A549 (cell line): ENCODE measurements around the gene OR52B2.

Source experiments
- ELK1 ChIP-seq: fragments of 150-350 bp; IDR thresholded peaks from 2 replicates; pipeline ENCODE4 v1.6.1; 2014; ENCODE audit warnings: low read depth, mild to moderate bottlenecking, low read length
- EP300 ChIP-seq, 2 experiments: fragments of >200 bp; sonication (Bioruptor Twin); formaldehyde crosslinking; IDR thresholded peaks; 2 replicates in 1 of 2; 3 replicates in 1 of 2; pipeline ENCODE4 v1.6.1; 2016 to 2017
- FOXS1 ChIP-seq: fragments of 250-450 bp; sonication (Bioruptor Pico); IDR thresholded peaks from 2 replicates; pipeline ENCODE4 v1.5.0; 2020; ENCODE audit warnings: mild to moderate bottlenecking, moderate library complexity
- HDAC2 ChIP-seq: fragments of 200-600 bp; sonication (generic); IDR thresholded peaks from 2 replicates; pipeline ENCODE4 v1.6.1; 2016
- HEYL ChIP-seq: fragments of 250-450 bp; sonication (Bioruptor Pico); IDR thresholded peaks from 2 replicates; pipeline ENCODE4 v1.8.0; 2021; ENCODE audit warnings: mild to moderate bottlenecking, moderate library complexity
- HMGXB4 ChIP-seq: fragments of 250-450 bp; sonication (Bioruptor Pico); IDR thresholded peaks from 2 replicates; pipeline ENCODE4 v1.5.0; 2021; ENCODE audit warnings: mild to moderate bottlenecking, moderate library complexity, borderline replicate concordance
- MAX ChIP-seq: IDR thresholded peaks from 2 replicates; pipeline ENCODE4 v1.6.1; 2012
- MYC ChIP-seq: IDR thresholded peaks from 2 replicates; pipeline ENCODE4 v1.6.1; 2012; ENCODE audit warnings: mild to moderate bottlenecking, inconsistent platforms, low read length, improper control_type of control experiment, borderline replicate concordance
- PBX3 ChIP-seq: IDR thresholded peaks from 2 replicates; pipeline ENCODE4 v1.6.1; 2012
- POLR2A ChIP-seq: IDR thresholded peaks from 2 replicates; pipeline ENCODE4 v1.6.1; 2012; ENCODE audit warnings: mild to moderate bottlenecking, low read length
- REST ChIP-seq: fragments of 200-600 bp; sonication (generic); IDR thresholded peaks from 2 replicates; pipeline ENCODE4 v1.6.1; 2016; ENCODE audit warnings: antibody characterized with exemption, mild to moderate bottlenecking, moderate library complexity
- RFX5 ChIP-seq: fragments of 450-650 bp; IDR thresholded peaks from 2 replicates; pipeline ENCODE4 v1.7.1; 2014; ENCODE audit warnings: antibody characterized with exemption, mild to moderate bottlenecking, moderate library complexity
- USF2 ChIP-seq: fragments of 450-650 bp; IDR thresholded peaks from 2 replicates; pipeline ENCODE4 v1.6.1; 2014; ENCODE audit warnings: antibody characterized with exemption
- TF ChIP-seq, protein P1 (sequence below): fragments of >200 bp; sonication (Bioruptor Twin); formaldehyde crosslinking; IDR thresholded peaks from 3 replicates; pipeline ENCODE4 v1.5.1; 2016

DNA sequence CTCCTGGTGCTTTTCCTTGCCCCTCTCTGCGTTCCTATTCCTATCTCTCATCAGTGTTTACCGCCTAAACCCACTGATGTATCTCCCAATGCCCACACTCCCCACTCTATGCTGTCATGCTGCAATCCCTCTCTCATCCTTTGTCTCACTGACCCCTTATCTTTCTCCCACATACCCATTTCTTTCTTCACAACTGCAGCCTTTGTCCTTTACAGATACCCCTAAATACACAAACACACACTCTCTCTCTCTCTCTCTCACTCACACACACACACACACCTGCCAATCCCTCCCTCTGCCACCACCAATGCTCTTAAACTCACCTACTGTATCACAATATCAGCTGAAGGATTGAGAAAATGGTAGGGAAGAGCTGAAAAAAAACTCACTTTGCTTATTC, 5.3 kb upstream of the OR52B2 start:
- TF ChIP-seq REST (no peak), POLR2A (no peak), USF2 (no peak), EP300 (IDR thresholded peaks at IDR 0.05) (no peak), HMGXB4 (CRISPR knock-in tag) (no peak), HEYL (no peak), PBX3 (no peak), HDAC2 (no peak), FOXS1 (CRISPR knock-in tag) (no peak), ELK1 (no peak), MAX (no peak), MYC (no peak), RFX5 (no peak)
- TF ChIP-seq, protein P1, sequence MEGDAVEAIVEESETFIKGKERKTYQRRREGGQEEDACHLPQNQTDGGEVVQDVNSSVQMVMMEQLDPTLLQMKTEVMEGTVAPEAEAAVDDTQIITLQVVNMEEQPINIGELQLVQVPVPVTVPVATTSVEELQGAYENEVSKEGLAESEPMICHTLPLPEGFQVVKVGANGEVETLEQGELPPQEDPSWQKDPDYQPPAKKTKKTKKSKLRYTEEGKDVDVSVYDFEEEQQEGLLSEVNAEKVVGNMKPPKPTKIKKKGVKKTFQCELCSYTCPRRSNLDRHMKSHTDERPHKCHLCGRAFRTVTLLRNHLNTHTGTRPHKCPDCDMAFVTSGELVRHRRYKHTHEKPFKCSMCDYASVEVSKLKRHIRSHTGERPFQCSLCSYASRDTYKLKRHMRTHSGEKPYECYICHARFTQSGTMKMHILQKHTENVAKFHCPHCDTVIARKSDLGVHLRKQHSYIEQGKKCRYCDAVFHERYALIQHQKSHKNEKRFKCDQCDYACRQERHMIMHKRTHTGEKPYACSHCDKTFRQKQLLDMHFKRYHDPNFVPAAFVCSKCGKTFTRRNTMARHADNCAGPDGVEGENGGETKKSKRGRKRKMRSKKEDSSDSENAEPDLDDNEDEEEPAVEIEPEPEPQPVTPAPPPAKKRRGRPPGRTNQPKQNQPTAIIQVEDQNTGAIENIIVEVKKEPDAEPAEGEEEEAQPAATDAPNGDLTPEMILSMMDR = no peak
